SK-N-SH (cell line): ENCODE results near the gene ABCB4. TPM values are rescaled to one million over a fixed set of nuclear protein-coding genes. Genes with fewer than 3 reads are reported as not detected.

Experiments
- CTCF ChIA-PET: fragments of 300-600, 350-600 bp; formaldehyde crosslinking; extraction: SDS; loops from one replicate; lab custom pipeline; 2021; lab: Yijun Ruan, JAX
- POLR2A ChIA-PET: fragments of 350-600 bp; sonication (Branson Sonifier 250); formaldehyde crosslinking; extraction: SDS; loops from one replicate; lab custom pipeline; 2020; ENCODE audit warnings: antibody characterized with exemption, inconsistent platforms; lab: Yijun Ruan, JAX
- DNase-seq: peaks from one replicate; pipeline ENCODE4 v3.0.0; 2012
- H2AFZ ChIP-seq: fragments of 200-600 bp; sonication (generic); 2 replicates; pipeline ENCODE4 v1.8.1; 2016; ENCODE audit warnings: antibody characterized with exemption, mild to moderate bottlenecking, low read depth
- H3F3A ChIP-seq: fragments of 200-600 bp; sonication (generic); replicated peaks from 2 replicates; pipeline ENCODE3; 2016; ENCODE audit warnings: antibody characterized with exemption, mild to moderate bottlenecking; ENCODE audit not compliant: insufficient read depth
- H3K27ac ChIP-seq, 2 experiments: fragments of 200-500 bp in 1 of 2; fragments of 200-600 bp in 1 of 2; sonication (Bioruptor generic) in 1 of 2; sonication (generic), shearing (Covaris generic) in 1 of 2; 2 replicates each; pipeline versions ENCODE4 v1.5.1 to v1.6.1; 2014 to 2016; ENCODE audit warnings: low read depth in 2 of 2, inconsistent platforms in 1 of 2, low read length in 1 of 2, mild to moderate bottlenecking in 1 of 2, mixed read lengths in 1 of 2
- H3K27me3 ChIP-seq: fragments of 200-600 bp; sonication (generic), shearing (Covaris generic); 2 replicates; pipeline ENCODE4 v1.6.1; 2016; ENCODE audit warnings: mixed run types; ENCODE audit not compliant: insufficient read depth
- H3K36me3 ChIP-seq, 2 experiments: fragments of 200-500 bp in 1 of 2; fragments of 200-600 bp in 1 of 2; sonication (Bioruptor generic) in 1 of 2; sonication (generic) in 1 of 2; replicated peaks in 1 of 2; 2 replicates each; pipeline versions ENCODE3 to v1.5.1; 2014 to 2016; ENCODE audit warnings: low read length in 1 of 2, mild to moderate bottlenecking in 1 of 2; ENCODE audit not compliant: insufficient read depth in 2 of 2, control insufficient read depth in 1 of 2
- H3K4me1 ChIP-seq, 2 experiments: fragments of 200-500 bp in 1 of 2; fragments of 200-600 bp in 1 of 2; sonication (Bioruptor generic) in 1 of 2; sonication (generic), shearing (Covaris generic) in 1 of 2; 2 replicates each; pipeline versions ENCODE4 v1.5.1 to v1.6.1; 2014 to 2016; ENCODE audit warnings: low read depth in 1 of 2, low read length in 1 of 2, mixed run types in 1 of 2; ENCODE audit not compliant: insufficient read depth in 2 of 2, control insufficient read depth in 1 of 2
- H3K4me2 ChIP-seq: fragments of 200-600 bp; sonication (generic), shearing (Covaris generic); 2 replicates; pipeline ENCODE4 v1.6.1; 2017; ENCODE audit warnings: mixed run types
- H3K4me3 ChIP-seq, 2 experiments: fragments of 200-500 bp in 1 of 2; fragments of 200-600 bp in 1 of 2; sonication (Bioruptor generic) in 1 of 2; sonication (generic), shearing (Covaris generic) in 1 of 2; 2 replicates each; pipeline versions ENCODE4 v1.5.1 to v1.8.1; 2014 to 2016; ENCODE audit warnings: low read depth in 2 of 2, inconsistent platforms in 1 of 2, low read length in 1 of 2, mild to moderate bottlenecking in 1 of 2, mixed read lengths in 1 of 2, moderate library complexity in 1 of 2
- H3K79me2 ChIP-seq: fragments of 200-600 bp; sonication (generic); 2 replicates; pipeline ENCODE4 v1.8.1; 2017; ENCODE audit warnings: mild to moderate bottlenecking; ENCODE audit not compliant: insufficient read depth
- H3K9ac ChIP-seq: fragments of 200-600 bp; sonication (generic); 2 replicates; pipeline ENCODE4 v1.6.1; 2017; ENCODE audit warnings: mixed run types
- H3K9me2 ChIP-seq: fragments of 200-600 bp; sonication (generic); 2 replicates; pipeline ENCODE4 v1.6.1; 2017; ENCODE audit warnings: mixed run types
- H3K9me3 ChIP-seq: fragments of 200-600 bp; sonication (generic); 2 replicates; pipeline ENCODE4 v1.6.1; 2017; ENCODE audit warnings: mixed run types, mild to moderate bottlenecking, moderate library complexity
- H4K20me1 ChIP-seq: fragments of 200-600 bp; sonication (generic); 2 replicates; pipeline ENCODE4 v1.6.1; 2017; ENCODE audit warnings: mild to moderate bottlenecking, mixed run types; ENCODE audit not compliant: insufficient read depth
- FOSL2 ChIP-seq: IDR thresholded peaks from 2 replicates; pipeline ENCODE4 v1.4.0; 2012; ENCODE audit warnings: low read depth, mild to moderate bottlenecking, moderate library complexity, borderline replicate concordance
- FOXJ3 ChIP-seq: sonication (generic); formaldehyde crosslinking; IDR thresholded peaks from 2 replicates; pipeline ENCODE4 v1.5.1; 2020; ENCODE audit warnings: mild to moderate bottlenecking, missing genetic modification reagents
- MAX ChIP-seq: IDR thresholded peaks from 2 replicates; pipeline ENCODE4 v1.4.0; 2012; ENCODE audit warnings: low read depth
- MXI1 ChIP-seq: IDR thresholded peaks from 2 replicates; pipeline ENCODE4 v1.6.1; 2012; ENCODE audit warnings: mild to moderate bottlenecking, low read depth, low read length, improper control_type of control experiment
- POLR2AphosphoS5 ChIP-seq: IDR thresholded peaks from 2 replicates; pipeline ENCODE4 v1.6.1; 2012; ENCODE audit warnings: low read depth, low read length
- RFX5 ChIP-seq: IDR thresholded peaks from 2 replicates; pipeline ENCODE4 v1.6.1; 2012; ENCODE audit warnings: mild to moderate bottlenecking, improper control_type of control experiment, low read length
- SIN3A ChIP-seq: IDR thresholded peaks from 2 replicates; pipeline ENCODE4 v1.6.1; 2012; ENCODE audit warnings: low read depth, mild to moderate bottlenecking, low read length, moderate library complexity, borderline replicate concordance
- TCF12 ChIP-seq: IDR thresholded peaks from 2 replicates; pipeline ENCODE4 v1.4.0; 2012
- ZBTB33 ChIP-seq: IDR thresholded peaks from 2 replicates; pipeline ENCODE4 v1.4.0; 2012; ENCODE audit warnings: low read depth, borderline replicate concordance
- WGBS: methylation state at CpG from one replicate; pipeline ENCODE4 v1.1.6; 2017; ENCODE audit warnings: low lambda C conversion rate; 5-methylcytosine and 5-hydroxymethylcytosine counted together
- polyA plus RNA-seq, 3 experiments: library from polyadenylated mRNA; depleted of rRNA; stranded (reverse); fragments of >200 nt; gene quantifications; 2 replicates each; pipeline ENCODE4 v1.2.3, GENCODE V29; 2012

The ABCB4 gene
- polyA plus RNA-seq, 1 of the 3 experiments (the other 2 are of a cell fraction): 0.18 TPM

- H3K9me3 ChIP-seq: no peaks in the 10 kb centered on the region
- no peak overlapping the region for H2AFZ ChIP-seq
- peaks cover 0 to 4% of the 10 kb centered on the region in 2 experiments; a peak in 2 of 4 replicates for H3K4me1 ChIP-seq
- POLR2A ChIA-PET: no interaction called here
- no peaks in the 10 kb centered on the region for H3K36me3 ChIP-seq
- H3K9me2 ChIP-seq: no peaks in the 10 kb centered on the region
- no peaks in the 10 kb centered on the region for H3F3A ChIP-seq
- TF ChIP-seq POLR2AphosphoS5 (no peak), FOXJ3 (CRISPR knock-in tag) (no peak), SIN3A (no peak), ZBTB33 (no peak), MXI1 (no peak)
- TF ChIP-seq, all 33 proteins: peak for 0
- Histone ChIP-seq H4K20me1 (no peaks in the 10 kb centered on the region), H3K27ac (no peak overlapping the region), H3K4me2 (no peak overlapping the region), H3K4me3 (no peak overlapping the region), H3K27me3 (no peaks in the 10 kb centered on the region), H3K79me2 (no peaks in the 10 kb centered on the region), H3K9ac (no peak overlapping the region)
- DNase-seq: no peak
- CTCF ChIA-PET: interaction anchor here (0.6 to 2.9 kb wide), 2 partner anchors 29 to 732 kb away, joined by 6 to 13 read pairs; no protein-coding TSS in a partner anchor
- WGBS: 45% methylated on average over 4 of the region's 4 CpGs
These were observed 29.6 kb downstream of the ABCB4 start for GRCh38 chr7:87445897-87446296.

GRCh38 chr7:87435546-87435945 lies 39.9 kb downstream of the ABCB4 start:
- Histone ChIP-seq H3K27ac (no peak overlapping the region), H3K9me3 (no peaks in the 10 kb centered on the region), H3K4me2 (no peak overlapping the region), H3K4me1 (no peaks in the 10 kb centered on the region), H4K20me1 (no peaks in the 10 kb centered on the region), H3K9ac (no peak overlapping the region), H3K4me3 (no peak overlapping the region), H3K36me3 (no peaks in the 10 kb centered on the region), H3K27me3 (no peaks in the 10 kb centered on the region), H3K79me2 (no peaks in the 10 kb centered on the region), H3K9me2 (no peaks in the 10 kb centered on the region), H3F3A (no peaks in the 10 kb centered on the region), H2AFZ (no peak overlapping the region)
- POLR2A ChIA-PET: no interaction called here
- no peak for TF ChIP-seq RFX5
- DNase-seq: no peak
- CTCF ChIA-PET: interaction anchor here (3.3 kb wide), 1 partner anchor 19 kb away, joined by 17 read pairs; no protein-coding TSS in a partner anchor

- Histone ChIP-seq H3K4me3 (no peak overlapping the region), H3K4me1 (no peaks in the 10 kb centered on the region), H3K9ac (no peak overlapping the region), H3K27me3 (no peaks in the 10 kb centered on the region), H3K4me2 (no peak overlapping the region), H3K79me2 (no peaks in the 10 kb centered on the region), H3K9me2 (no peaks in the 10 kb centered on the region), H2AFZ (no peak overlapping the region), H3K9me3 (no peaks in the 10 kb centered on the region), H3K27ac (no peak overlapping the region), H3K36me3 (no peaks in the 10 kb centered on the region), H4K20me1 (no peaks in the 10 kb centered on the region), H3F3A (no peaks in the 10 kb centered on the region)
- POLR2A ChIA-PET: no interaction called here
- no peak for DNase-seq
- TF ChIP-seq FOXJ3 (CRISPR knock-in tag): no peak
- TF ChIP-seq FOSL2: no peak
- no peak for TF ChIP-seq TCF12
- no peak for TF ChIP-seq MAX
- CTCF ChIA-PET: interaction anchor here (1.0 to 1.1 kb wide), 3 partner anchors 15 to 21 kb away, joined by 3 to 5 read pairs (median 4); no protein-coding TSS in a partner anchor
- WGBS: 30% methylated on average over 2 of the region's 2 CpGs
These were observed 42.9 kb downstream of the ABCB4 start for GRCh38 chr7:87432536-87432935.
